ENCODE measurements around the gene PAN3.

- TF ChIP-seq RARB (CRISPR knock-in tag; IDR thresholded peaks at IDR 0.05), result no peak
- TF ChIP-seq ISL1 (CRISPR knock-in tag; IDR thresholded peaks at IDR 0.05), result no peak
- TF ChIP-seq CSDC2 (CRISPR knock-in tag; IDR thresholded peaks at IDR 0.05), result no peak
- TF ChIP-seq TCF4 (CRISPR knock-in tag; IDR thresholded peaks at IDR 0.05; ENCODE audit: borderline replicate concordance), result no peak
- TF ChIP-seq ZNF8 (CRISPR knock-in tag; IDR thresholded peaks at IDR 0.05), result no peak
Observed at GRCh38 chr13:28338742-28339141, 200.4 kb downstream of the PAN3 start.

All from SK-N-SH treated with all-trans-retinoic acid at 6 μM for 48 hours (cell line).